ENCODE results near the gene TASOR2. TPM values are rescaled to one million over a fixed set of nuclear protein-coding genes. Genes with fewer than 3 reads are reported as not detected.

The TASOR2 gene
- total and polyA plus RNA-seq, 9 of the 15 experiments (the other 6 are each of a cell fraction or from before 2014, with no cell fraction given), result 12.7 to 75.3 (median 52.3) TPM

DNA sequence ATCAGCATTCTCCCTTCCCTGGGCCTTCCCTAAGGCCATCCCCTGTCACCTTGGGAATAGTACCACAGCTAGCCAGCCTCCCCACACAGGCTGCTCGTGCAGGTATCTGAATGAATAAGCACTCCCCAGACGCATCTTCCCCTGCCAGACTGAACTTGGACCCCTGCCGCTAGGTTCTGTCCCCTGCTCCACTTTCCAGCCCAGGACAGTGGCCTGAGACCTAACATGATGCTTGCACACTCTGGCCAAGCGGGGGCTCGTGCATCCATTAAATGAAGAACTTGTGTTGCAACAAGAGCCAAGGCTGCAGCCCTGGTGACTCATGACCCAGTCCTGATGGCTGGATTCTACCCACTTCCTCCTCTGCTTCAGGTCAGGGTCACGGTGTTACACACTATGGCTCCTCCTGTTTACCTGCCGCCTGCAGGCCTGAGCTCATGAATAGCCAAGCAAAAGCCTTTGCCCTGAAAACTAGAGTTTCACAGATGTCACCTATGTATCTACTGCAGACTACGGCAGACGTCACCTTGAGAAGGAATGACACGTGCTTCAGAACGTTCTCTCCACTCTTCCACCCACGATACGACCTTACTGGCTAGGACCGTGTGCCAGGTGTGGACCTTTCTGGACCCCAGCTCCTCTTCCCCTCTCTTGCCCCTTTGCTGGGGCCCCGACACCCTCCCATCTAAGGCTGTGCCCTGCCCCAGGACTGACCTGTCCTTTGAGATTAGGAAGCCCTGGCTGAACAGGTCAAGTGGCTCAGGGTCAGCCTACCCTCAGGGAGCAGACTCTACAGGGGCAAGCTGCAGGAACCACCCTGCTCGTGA, 24.7 kb upstream of the TASOR2 start (continued):
- TF ChIP-seq TCF3 (CRISPR knock-in tag; IDR thresholded peaks at IDR 0.05) (no peak), FOXM1 (IDR thresholded peaks at IDR 0.05; ENCODE audit: low read depth) (no peak), FOXM1 (CRISPR knock-in tag; IDR thresholded peaks at IDR 0.05; ENCODE audit: low read depth) (no peak), KAT7 (CRISPR knock-in tag; IDR thresholded peaks at IDR 0.05; ENCODE audit: borderline replicate concordance) (no peak), LARP7 (IDR thresholded peaks at IDR 0.05) (no peak), GABPB1 (CRISPR knock-in tag; IDR thresholded peaks at IDR 0.05) (peak; percentile 56; the same call in 1 of the 2 replicates), CBX5 (IDR thresholded peaks at IDR 0.05; ENCODE audit: borderline replicate concordance, low read depth) (no peak)
- TF ChIP-seq, protein P1, sequence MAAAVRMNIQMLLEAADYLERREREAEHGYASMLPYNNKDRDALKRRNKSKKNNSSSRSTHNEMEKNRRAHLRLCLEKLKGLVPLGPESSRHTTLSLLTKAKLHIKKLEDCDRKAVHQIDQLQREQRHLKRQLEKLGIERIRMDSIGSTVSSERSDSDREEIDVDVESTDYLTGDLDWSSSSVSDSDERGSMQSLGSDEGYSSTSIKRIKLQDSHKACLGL (CRISPR knock-in tag; IDR thresholded peaks at IDR 0.05; ENCODE audit: borderline replicate concordance, poor library complexity, severe bottlenecking), result no peak
- TF ChIP-seq, protein P2, sequence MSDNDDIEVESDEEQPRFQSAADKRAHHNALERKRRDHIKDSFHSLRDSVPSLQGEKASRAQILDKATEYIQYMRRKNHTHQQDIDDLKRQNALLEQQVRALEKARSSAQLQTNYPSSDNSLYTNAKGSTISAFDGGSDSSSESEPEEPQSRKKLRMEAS (CRISPR knock-in tag; IDR thresholded peaks at IDR 0.05), result peak; percentile 59
- TF ChIP-seq, protein P3, sequence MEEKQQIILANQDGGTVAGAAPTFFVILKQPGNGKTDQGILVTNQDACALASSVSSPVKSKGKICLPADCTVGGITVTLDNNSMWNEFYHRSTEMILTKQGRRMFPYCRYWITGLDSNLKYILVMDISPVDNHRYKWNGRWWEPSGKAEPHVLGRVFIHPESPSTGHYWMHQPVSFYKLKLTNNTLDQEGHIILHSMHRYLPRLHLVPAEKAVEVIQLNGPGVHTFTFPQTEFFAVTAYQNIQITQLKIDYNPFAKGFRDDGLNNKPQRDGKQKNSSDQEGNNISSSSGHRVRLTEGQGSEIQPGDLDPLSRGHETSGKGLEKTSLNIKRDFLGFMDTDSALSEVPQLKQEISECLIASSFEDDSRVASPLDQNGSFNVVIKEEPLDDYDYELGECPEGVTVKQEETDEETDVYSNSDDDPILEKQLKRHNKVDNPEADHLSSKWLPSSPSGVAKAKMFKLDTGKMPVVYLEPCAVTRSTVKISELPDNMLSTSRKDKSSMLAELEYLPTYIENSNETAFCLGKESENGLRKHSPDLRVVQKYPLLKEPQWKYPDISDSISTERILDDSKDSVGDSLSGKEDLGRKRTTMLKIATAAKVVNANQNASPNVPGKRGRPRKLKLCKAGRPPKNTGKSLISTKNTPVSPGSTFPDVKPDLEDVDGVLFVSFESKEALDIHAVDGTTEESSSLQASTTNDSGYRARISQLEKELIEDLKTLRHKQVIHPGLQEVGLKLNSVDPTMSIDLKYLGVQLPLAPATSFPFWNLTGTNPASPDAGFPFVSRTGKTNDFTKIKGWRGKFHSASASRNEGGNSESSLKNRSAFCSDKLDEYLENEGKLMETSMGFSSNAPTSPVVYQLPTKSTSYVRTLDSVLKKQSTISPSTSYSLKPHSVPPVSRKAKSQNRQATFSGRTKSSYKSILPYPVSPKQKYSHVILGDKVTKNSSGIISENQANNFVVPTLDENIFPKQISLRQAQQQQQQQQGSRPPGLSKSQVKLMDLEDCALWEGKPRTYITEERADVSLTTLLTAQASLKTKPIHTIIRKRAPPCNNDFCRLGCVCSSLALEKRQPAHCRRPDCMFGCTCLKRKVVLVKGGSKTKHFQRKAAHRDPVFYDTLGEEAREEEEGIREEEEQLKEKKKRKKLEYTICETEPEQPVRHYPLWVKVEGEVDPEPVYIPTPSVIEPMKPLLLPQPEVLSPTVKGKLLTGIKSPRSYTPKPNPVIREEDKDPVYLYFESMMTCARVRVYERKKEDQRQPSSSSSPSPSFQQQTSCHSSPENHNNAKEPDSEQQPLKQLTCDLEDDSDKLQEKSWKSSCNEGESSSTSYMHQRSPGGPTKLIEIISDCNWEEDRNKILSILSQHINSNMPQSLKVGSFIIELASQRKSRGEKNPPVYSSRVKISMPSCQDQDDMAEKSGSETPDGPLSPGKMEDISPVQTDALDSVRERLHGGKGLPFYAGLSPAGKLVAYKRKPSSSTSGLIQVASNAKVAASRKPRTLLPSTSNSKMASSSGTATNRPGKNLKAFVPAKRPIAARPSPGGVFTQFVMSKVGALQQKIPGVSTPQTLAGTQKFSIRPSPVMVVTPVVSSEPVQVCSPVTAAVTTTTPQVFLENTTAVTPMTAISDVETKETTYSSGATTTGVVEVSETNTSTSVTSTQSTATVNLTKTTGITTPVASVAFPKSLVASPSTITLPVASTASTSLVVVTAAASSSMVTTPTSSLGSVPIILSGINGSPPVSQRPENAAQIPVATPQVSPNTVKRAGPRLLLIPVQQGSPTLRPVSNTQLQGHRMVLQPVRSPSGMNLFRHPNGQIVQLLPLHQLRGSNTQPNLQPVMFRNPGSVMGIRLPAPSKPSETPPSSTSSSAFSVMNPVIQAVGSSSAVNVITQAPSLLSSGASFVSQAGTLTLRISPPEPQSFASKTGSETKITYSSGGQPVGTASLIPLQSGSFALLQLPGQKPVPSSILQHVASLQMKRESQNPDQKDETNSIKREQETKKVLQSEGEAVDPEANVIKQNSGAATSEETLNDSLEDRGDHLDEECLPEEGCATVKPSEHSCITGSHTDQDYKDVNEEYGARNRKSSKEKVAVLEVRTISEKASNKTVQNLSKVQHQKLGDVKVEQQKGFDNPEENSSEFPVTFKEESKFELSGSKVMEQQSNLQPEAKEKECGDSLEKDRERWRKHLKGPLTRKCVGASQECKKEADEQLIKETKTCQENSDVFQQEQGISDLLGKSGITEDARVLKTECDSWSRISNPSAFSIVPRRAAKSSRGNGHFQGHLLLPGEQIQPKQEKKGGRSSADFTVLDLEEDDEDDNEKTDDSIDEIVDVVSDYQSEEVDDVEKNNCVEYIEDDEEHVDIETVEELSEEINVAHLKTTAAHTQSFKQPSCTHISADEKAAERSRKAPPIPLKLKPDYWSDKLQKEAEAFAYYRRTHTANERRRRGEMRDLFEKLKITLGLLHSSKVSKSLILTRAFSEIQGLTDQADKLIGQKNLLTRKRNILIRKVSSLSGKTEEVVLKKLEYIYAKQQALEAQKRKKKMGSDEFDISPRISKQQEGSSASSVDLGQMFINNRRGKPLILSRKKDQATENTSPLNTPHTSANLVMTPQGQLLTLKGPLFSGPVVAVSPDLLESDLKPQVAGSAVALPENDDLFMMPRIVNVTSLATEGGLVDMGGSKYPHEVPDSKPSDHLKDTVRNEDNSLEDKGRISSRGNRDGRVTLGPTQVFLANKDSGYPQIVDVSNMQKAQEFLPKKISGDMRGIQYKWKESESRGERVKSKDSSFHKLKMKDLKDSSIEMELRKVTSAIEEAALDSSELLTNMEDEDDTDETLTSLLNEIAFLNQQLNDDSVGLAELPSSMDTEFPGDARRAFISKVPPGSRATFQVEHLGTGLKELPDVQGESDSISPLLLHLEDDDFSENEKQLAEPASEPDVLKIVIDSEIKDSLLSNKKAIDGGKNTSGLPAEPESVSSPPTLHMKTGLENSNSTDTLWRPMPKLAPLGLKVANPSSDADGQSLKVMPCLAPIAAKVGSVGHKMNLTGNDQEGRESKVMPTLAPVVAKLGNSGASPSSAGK (IDR thresholded peaks at IDR 0.05), result no peak
- TF ChIP-seq, protein P4, sequence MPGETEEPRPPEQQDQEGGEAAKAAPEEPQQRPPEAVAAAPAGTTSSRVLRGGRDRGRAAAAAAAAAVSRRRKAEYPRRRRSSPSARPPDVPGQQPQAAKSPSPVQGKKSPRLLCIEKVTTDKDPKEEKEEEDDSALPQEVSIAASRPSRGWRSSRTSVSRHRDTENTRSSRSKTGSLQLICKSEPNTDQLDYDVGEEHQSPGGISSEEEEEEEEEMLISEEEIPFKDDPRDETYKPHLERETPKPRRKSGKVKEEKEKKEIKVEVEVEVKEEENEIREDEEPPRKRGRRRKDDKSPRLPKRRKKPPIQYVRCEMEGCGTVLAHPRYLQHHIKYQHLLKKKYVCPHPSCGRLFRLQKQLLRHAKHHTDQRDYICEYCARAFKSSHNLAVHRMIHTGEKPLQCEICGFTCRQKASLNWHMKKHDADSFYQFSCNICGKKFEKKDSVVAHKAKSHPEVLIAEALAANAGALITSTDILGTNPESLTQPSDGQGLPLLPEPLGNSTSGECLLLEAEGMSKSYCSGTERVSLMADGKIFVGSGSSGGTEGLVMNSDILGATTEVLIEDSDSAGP (CRISPR knock-in tag; IDR thresholded peaks at IDR 0.05), result no peak
- TF ChIP-seq, protein P5, sequence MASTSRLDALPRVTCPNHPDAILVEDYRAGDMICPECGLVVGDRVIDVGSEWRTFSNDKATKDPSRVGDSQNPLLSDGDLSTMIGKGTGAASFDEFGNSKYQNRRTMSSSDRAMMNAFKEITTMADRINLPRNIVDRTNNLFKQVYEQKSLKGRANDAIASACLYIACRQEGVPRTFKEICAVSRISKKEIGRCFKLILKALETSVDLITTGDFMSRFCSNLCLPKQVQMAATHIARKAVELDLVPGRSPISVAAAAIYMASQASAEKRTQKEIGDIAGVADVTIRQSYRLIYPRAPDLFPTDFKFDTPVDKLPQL (IDR thresholded peaks at IDR 0.05; ENCODE audit: extremely low read depth, insufficient read length), result no peak

All from K562 (cell line).